H1 (cell line): Measurements from ENCODE around the gene ANAPC15. TPM values are rescaled to one million over a fixed set of nuclear protein-coding genes. Genes with fewer than 3 reads are reported as not detected.

ENCODE experiments used
- ASH2L ChIP-seq: fragments of 200-600, 300-600 bp; sonication (generic); IDR thresholded peaks from one replicate; pipeline ENCODE4 v1.7.1; 2017; ENCODE audit warnings: low read length
- CEBPB ChIP-seq: IDR thresholded peaks from 2 replicates; pipeline ENCODE4 v1.6.1; 2012; ENCODE audit warnings: low read depth, low read length
- CHD1 ChIP-seq: IDR thresholded peaks from 2 replicates; pipeline ENCODE4 v1.6.1; 2012; ENCODE audit warnings: low read depth, low read length, improper control_type of control experiment
- CHD7 ChIP-seq: fragments of 300-600 bp; sonication (generic); IDR thresholded peaks from 2 replicates; pipeline ENCODE4 v1.7.1; 2012; ENCODE audit warnings: low read length, moderate library complexity, mild to moderate bottlenecking, inconsistent platforms; ENCODE audit not compliant: insufficient replicate concordance
- CTBP2 ChIP-seq: IDR thresholded peaks from 2 replicates; pipeline ENCODE4 v1.7.0; 2011; ENCODE audit warnings: borderline replicate concordance, mild to moderate bottlenecking, moderate library complexity, mixed read lengths, low read length; ENCODE audit not compliant: insufficient read depth, insufficient read length
- E2F6 ChIP-seq: IDR thresholded peaks from 2 replicates; pipeline ENCODE4 v1.6.1; 2012; ENCODE audit warnings: inconsistent platforms
- GTF2F1 ChIP-seq: IDR thresholded peaks from 2 replicates; pipeline ENCODE4 v1.6.1; 2012; ENCODE audit warnings: low read depth, low read length, improper control_type of control experiment, borderline replicate concordance
- HDAC6 ChIP-seq: IDR thresholded peaks from one replicate; pipeline ENCODE4 v1.7.1; 2012; ENCODE audit warnings: low read depth, mild to moderate bottlenecking, inconsistent platforms, low read length, moderate library complexity
- MAFK ChIP-seq: IDR thresholded peaks from 2 replicates; pipeline ENCODE4 v1.6.1; 2012; ENCODE audit warnings: low read depth, mild to moderate bottlenecking, improper control_type of control experiment, low read length
- SIN3A ChIP-seq, 2 experiments: IDR thresholded peaks in 1 of 2; conservative IDR thresholded peaks in 1 of 2; 2 replicates each; pipeline ENCODE4 v1.6.1; 2011 to 2012; ENCODE audit warnings: low read length in 2 of 2, improper control_type of control experiment in 1 of 2, low read depth in 1 of 2, mild to moderate bottlenecking in 1 of 2
- TAF1 ChIP-seq: IDR thresholded peaks from 2 replicates; pipeline ENCODE4 v1.6.1; 2011; ENCODE audit warnings: mild to moderate bottlenecking, low read depth, low read length
- ZNF274 ChIP-seq: IDR thresholded peaks from 2 replicates; pipeline ENCODE4 v1.7.0; 2012; ENCODE audit warnings: low read length, borderline replicate concordance; ENCODE audit errors: extremely low read depth
- polyA plus RNA-seq, 7 experiments: library from polyadenylated mRNA; depleted of rRNA in 3 of 7; stranded (reverse) in 5 of 7; unstranded in 2 of 7; fragments of >200 nt in 5 of 7; fragments of 200-250 nt in 2 of 7; gene quantifications; 1 replicate in 5 of 7; 2 replicates in 1 of 7; 4 replicates in 1 of 7; pipeline versions ENCODE4 v1.2.1 to v1.2.3, GENCODE V29; 2011 to 2013; ENCODE audit warnings: missing spikeins in 2 of 7, mixed read lengths in 2 of 7
- total RNA-seq: library from RNA; stranded (reverse); fragmentation: NEBNext Ultra II Directional; extraction: Animal tissue kit (Norgen Biotek cat#: 25700); gene quantifications from 2 replicates; pipeline ENCODE4 v1.2.1, GENCODE V29; 2021

Gene ANAPC15
- total and polyA plus RNA-seq, 2 of the 8 experiments (the other 6 are each of a cell fraction or from before 2014, with no cell fraction given) = 66.2 to 74.9 TPM

GRCh38 chr11:72119198-72119597, 6.7 kb upstream of the ANAPC15 start (continued):
- TF ChIP-seq CHD7 (no peak), CTBP2 (no peak), CHD1 (no peak), GTF2F1 (no peak), E2F6 (no peak), SIN3A (conservative IDR thresholded peaks at IDR 0.05 in 1 of 2, IDR thresholded peaks at IDR 0.05 in 1 of 2; ENCODE audit: low read depth in 1 of 2, low read length in 2 of 2) (no peak), HDAC6 (no peak), CEBPB (no peak), ASH2L (no peak), ZNF274 (no peak), MAFK (no peak), TAF1 (no peak)
